Choroid plexus epithelial cell (primary cell): Measurements from ENCODE around the gene HSPA12B.
A peak's percentile ranks its signal among the peaks of the same experiment; 100 is the strongest.
"Not testable (repeated sequence)": the region's sequence is repeated elsewhere in the genome, so short reads cannot be mapped to it uniquely, and the experiment has no call there.

Experiments used
- DNase-seq: peaks from one replicate; pipeline ENCODE4 v3.0.0-alpha.2; 2010; ENCODE audit warnings: low read depth
- H3K4me3 ChIP-seq: 2 replicates; pipeline ENCODE4 v1.5.1; 2011; ENCODE audit warnings: low read depth, mild to moderate bottlenecking, control low read depth, low read length, moderate library complexity
- CTCF ChIP-seq: conservative IDR thresholded peaks from 2 replicates; pipeline ENCODE4 v1.5.1; 2011; ENCODE audit warnings: low read depth, mild to moderate bottlenecking, control low read depth, inconsistent platforms, low read length, moderate library complexity

Gene HSPA12B

GRCh38 chr20:3787324-3788014 is 55.0 kb downstream of the HSPA12B start:
- no peak for DNase-seq
- H3K4me3 ChIP-seq: peak overlapping the region; percentile 71
- no peak for TF ChIP-seq CTCF

GRCh38 chr20:3788685-3789155 is 56.2 kb downstream of the HSPA12B start:
- TF ChIP-seq CTCF: no peak
- no peak overlapping the region for H3K4me3 ChIP-seq
- no peak for DNase-seq

GRCh38 chr20:3789201-3789600 is 56.7 kb downstream of the HSPA12B start:
- DNase-seq: not testable (repeated sequence)

GRCh38 chr20:3794168-3794567 is 61.7 kb downstream of the HSPA12B start:
- not testable (repeated sequence) for H3K4me3 ChIP-seq, DNase-seq

More at GRCh38 chr20:3789201-3789600, 56.7 kb downstream of the HSPA12B start:
- H3K4me3 ChIP-seq: not testable (repeated sequence)

GRCh38 chr20:3794701-3795420 is 62.4 kb downstream of the HSPA12B start:
- peak overlapping the region; percentile 80 for H3K4me3 ChIP-seq
- DNase-seq: no peak

GRCh38 chr20:3795511-3796468 is 63.3 kb downstream of the HSPA12B start, which contains the start of gene CDC25B:
CDC25B (plus strand) TSS chr20:3796310; CDS start chr20:3796532, 222 bp downstream.
- TF ChIP-seq CTCF: peak; percentile 53
- peak; percentile 90 for DNase-seq
- H3K4me3 ChIP-seq: peak within 1 kb of the TSS; percentile 80

More at GRCh38 chr20:3794701-3795420, 62.4 kb downstream of the HSPA12B start:
- no peak for TF ChIP-seq CTCF

GRCh38 chr20:3796477-3797225 is 64.2 kb downstream of the HSPA12B start:
- no peak for DNase-seq
- H3K4me3 ChIP-seq: peak overlapping the region; percentile 80
- TF ChIP-seq CTCF: no peak
